Neural progenitor cell (in vitro differentiated cells): ENCODE results near the gene MYO1C. TPM values are rescaled to one million over a fixed set of nuclear protein-coding genes. Genes with fewer than 3 reads are reported as not detected.

Experiments used
- DNase-seq: peaks from one replicate; pipeline ENCODE4 v3.0.0-alpha.2; 2016; ENCODE audit warnings: low spot score
- H2AFZ ChIP-seq: fragments of 200-600 bp; sonication (generic); replicated peaks from 2 replicates; pipeline ENCODE4 v1.6.1; 2016; ENCODE audit warnings: antibody characterized with exemption
- H3F3A ChIP-seq: fragments of 200-600 bp; sonication (generic); 2 replicates; pipeline ENCODE4 v1.6.1; 2016; ENCODE audit warnings: antibody characterized with exemption, low read depth
- H3K27ac ChIP-seq: fragments of 200-600 bp; sonication (generic); 2 replicates; pipeline ENCODE4 v1.5.1; 2016; ENCODE audit warnings: mild to moderate bottlenecking
- H3K27me3 ChIP-seq: fragments of 200-600 bp; sonication (generic); 2 replicates; pipeline ENCODE4 v1.6.1; 2016; ENCODE audit warnings: mild to moderate bottlenecking, moderate library complexity
- H3K36me3 ChIP-seq: fragments of 200-600 bp; sonication (generic); 2 replicates; pipeline ENCODE4 v1.5.1; 2016
- H3K4me1 ChIP-seq: fragments of 200-600 bp; sonication (generic); 2 replicates; pipeline ENCODE4 v1.6.1; 2016; ENCODE audit warnings: mixed run types
- H3K4me2 ChIP-seq: fragments of 200-600 bp; sonication (generic); 2 replicates; pipeline ENCODE4 v1.6.1; 2016
- H3K4me3 ChIP-seq: fragments of 200-600 bp; sonication (generic); 2 replicates; pipeline ENCODE4 v1.5.1; 2016
- H3K79me2 ChIP-seq: fragments of 200-600 bp; sonication (generic); 2 replicates; pipeline ENCODE4 v1.6.1; 2016; ENCODE audit warnings: low read depth
- H3K9ac ChIP-seq: fragments of 200-600 bp; sonication (generic); 2 replicates; pipeline ENCODE4 v1.6.1; 2016
- H3K9me3 ChIP-seq: fragments of 200-600 bp; sonication (generic); 2 replicates; pipeline ENCODE4 v1.5.1; 2016; ENCODE audit warnings: low read depth
- H4K20me1 ChIP-seq: fragments of 200-600 bp; sonication (generic); 2 replicates; pipeline ENCODE4 v1.6.1; 2016; ENCODE audit warnings: low read depth
- H3K27ac Mint-ChIP-seq: 3 replicates; pipeline ENCODE4 v1.8.0; 2021; ENCODE audit warnings: mixed read lengths
- H3K27me3 Mint-ChIP-seq: 2 replicates; pipeline ENCODE4 v1.8.0; 2022; ENCODE audit warnings: low read depth, mild to moderate bottlenecking, inconsistent platforms, moderate library complexity, mixed read lengths; ENCODE audit not compliant: insufficient read depth
- H3K36me3 Mint-ChIP-seq: 3 replicates; pipeline ENCODE4 v1.8.0; 2021; ENCODE audit warnings: mixed read lengths
- H3K4me1 Mint-ChIP-seq: 3 replicates; pipeline ENCODE4 v1.8.0; 2021; ENCODE audit warnings: mixed read lengths
- H3K4me3 Mint-ChIP-seq: 3 replicates; pipeline ENCODE4 v1.8.0; 2021; ENCODE audit warnings: mild to moderate bottlenecking, moderate library complexity, mixed read lengths
- H3K9me3 Mint-ChIP-seq: 3 replicates; pipeline ENCODE4 v1.8.0; 2020; ENCODE audit warnings: mixed read lengths
- CTCF ChIP-seq: fragments of 200-600 bp; sonication (generic); IDR thresholded peaks from 2 replicates; pipeline ENCODE4 v1.5.1; 2017; ENCODE audit warnings: antibody characterized with exemption, mild to moderate bottlenecking
- EZH2 ChIP-seq: fragments of 200-600 bp; sonication (generic); IDR thresholded peaks from 2 replicates; pipeline ENCODE4 v1.6.1; 2017; ENCODE audit warnings: antibody characterized with exemption, mild to moderate bottlenecking, moderate library complexity
- EZH2phosphoT487 ChIP-seq: fragments of 200-600 bp; sonication (generic); IDR thresholded peaks from 2 replicates; pipeline ENCODE4 v1.6.1; 2017; ENCODE audit warnings: antibody characterized with exemption
- total RNA-seq: library from RNA; depleted of rRNA; stranded (reverse); fragments of >200 nt; gene quantifications from 2 replicates; pipeline ENCODE4 v1.2.3, GENCODE V29; 2015; ENCODE audit warnings: low replicate concordance

Gene MYO1C
- total RNA-seq, 1 donor from 2014 or later = 28.7 TPM

- no peak overlapping the region for H3K4me2 ChIP-seq
- peaks cover 28% of the 10 kb centered on the region for H4K20me1 ChIP-seq
- Mint-ChIP-seq H3K36me3 (peaks cover 36% of the 10 kb centered on the region), H3K27ac (no peak overlapping the region), H3K4me1 (peaks cover 8% of the 10 kb centered on the region), H3K4me3 (no peak overlapping the region), H3K27me3 (peaks cover 2% of the 10 kb centered on the region), H3K9me3 (no peaks in the 10 kb centered on the region)
- TF ChIP-seq EZH2phosphoT487 (no peak), CTCF (no peak), EZH2 (no peak)
- no peaks in the 10 kb centered on the region for H3K27me3 ChIP-seq
- no peaks in the 10 kb centered on the region for H3K9me3 ChIP-seq
- no peak overlapping the region for H3K27ac ChIP-seq
- no peak overlapping the region for H3K9ac ChIP-seq
- H3K4me3 ChIP-seq = no peak overlapping the region
- no peaks in the 10 kb centered on the region for H3K4me1 ChIP-seq
- no peak for DNase-seq
- no peaks in the 10 kb centered on the region for H3K36me3 ChIP-seq
- peaks cover 99% of the 10 kb centered on the region for H3K79me2 ChIP-seq
- H3F3A ChIP-seq = no peaks in the 10 kb centered on the region
- no peak overlapping the region for H2AFZ ChIP-seq
Measured at GRCh38 chr17:1435326-1435725, 57.2 kb downstream of the MYO1C start.

GRCh38 chr17:1434150-1434549 is 58.3 kb downstream of the MYO1C start:
- H3K27ac ChIP-seq = no peak overlapping the region
- H3K79me2 ChIP-seq = peaks cover 98% of the 10 kb centered on the region
- peaks cover 8% of the 10 kb centered on the region for H3K4me1 Mint-ChIP-seq
- no peak overlapping the region for H3K9ac ChIP-seq
- H3K4me3 ChIP-seq = no peak overlapping the region
- H3K27me3 Mint-ChIP-seq = peaks cover 2% of the 10 kb centered on the region
- H3K4me1 ChIP-seq = no peaks in the 10 kb centered on the region
- no peak for DNase-seq
- peaks cover 42% of the 10 kb centered on the region for H3K36me3 Mint-ChIP-seq
- H3K27ac Mint-ChIP-seq = no peak overlapping the region
- no peak overlapping the region for H2AFZ ChIP-seq
- H3K36me3 ChIP-seq = no peaks in the 10 kb centered on the region
- no peaks in the 10 kb centered on the region for H3K27me3 ChIP-seq
- no peaks in the 10 kb centered on the region for H3K9me3 Mint-ChIP-seq
- H3K9me3 ChIP-seq = no peaks in the 10 kb centered on the region
- H3F3A ChIP-seq = no peaks in the 10 kb centered on the region
- H3K4me3 Mint-ChIP-seq = no peak overlapping the region
- H3K4me2 ChIP-seq = no peak overlapping the region
- TF ChIP-seq EZH2phosphoT487 = no peak
- TF ChIP-seq EZH2 = no peak
- no peak for TF ChIP-seq CTCF
- peaks cover 25% of the 10 kb centered on the region for H4K20me1 ChIP-seq

- Mint-ChIP-seq H3K4me3 (no peak overlapping the region), H3K9me3 (no peaks in the 10 kb centered on the region), H3K27me3 (no peaks in the 10 kb centered on the region), H3K4me1 (peaks cover 3% of the 10 kb centered on the region), H3K36me3 (peaks cover 47% of the 10 kb centered on the region), H3K27ac (no peak overlapping the region)
- Histone ChIP-seq H3K4me2 (no peak overlapping the region), H3K27ac (no peak overlapping the region), H3K79me2 (peaks cover 98% of the 10 kb centered on the region), H3K27me3 (no peaks in the 10 kb centered on the region), H2AFZ (no peak overlapping the region), H3K36me3 (no peaks in the 10 kb centered on the region), H3K4me1 (no peaks in the 10 kb centered on the region), H3K9me3 (no peaks in the 10 kb centered on the region), H3K9ac (no peak overlapping the region), H3K4me3 (no peak overlapping the region), H3F3A (no peaks in the 10 kb centered on the region), H4K20me1 (peaks cover 12% of the 10 kb centered on the region)
- TF ChIP-seq EZH2 = no peak
- no peak for TF ChIP-seq EZH2phosphoT487
- no peak for TF ChIP-seq CTCF
- DNase-seq = no peak
Measured at GRCh38 chr17:1431631-1432104, 60.8 kb downstream of the MYO1C start.
